Ishikawa (cell line): Measurements from ENCODE around the gene FTO.

Experiments used
- CEBPB ChIP-seq: IDR thresholded peaks from 2 replicates; pipeline ENCODE4 v1.6.1; 2012
- CREB1 ChIP-seq: IDR thresholded peaks from 2 replicates; pipeline ENCODE4 v1.6.1; 2012; ENCODE audit warnings: low read depth
- EGR1 ChIP-seq: IDR thresholded peaks from 2 replicates; pipeline ENCODE4 v1.6.1; 2012
- EP300 ChIP-seq: IDR thresholded peaks from 2 replicates; pipeline ENCODE4 v1.6.1; 2012; ENCODE audit warnings: borderline replicate concordance
- FOXM1 ChIP-seq: IDR thresholded peaks from 2 replicates; pipeline ENCODE4 v1.6.1; 2012; ENCODE audit warnings: low read depth, borderline replicate concordance
- MAX ChIP-seq: IDR thresholded peaks from 2 replicates; pipeline ENCODE4 v1.6.1; 2012
- NFIC ChIP-seq: IDR thresholded peaks from 2 replicates; pipeline ENCODE4 v1.6.1; 2012
- RAD21 ChIP-seq: IDR thresholded peaks from 2 replicates; pipeline ENCODE4 v1.6.1; 2012; ENCODE audit warnings: low read depth
- REST ChIP-seq: IDR thresholded peaks from 2 replicates; pipeline ENCODE4 v1.6.1; 2012; ENCODE audit warnings: low read depth, mild to moderate bottlenecking
- TAF1 ChIP-seq: IDR thresholded peaks from 2 replicates; pipeline ENCODE4 v1.6.1; 2012; ENCODE audit warnings: low read depth, mild to moderate bottlenecking
- TCF12 ChIP-seq: IDR thresholded peaks from 2 replicates; pipeline ENCODE4 v1.6.1; 2012; ENCODE audit warnings: low read depth
- TEAD4 ChIP-seq: IDR thresholded peaks from 2 replicates; pipeline ENCODE4 v1.6.1; 2012
- USF1 ChIP-seq: IDR thresholded peaks from 2 replicates; pipeline ENCODE4 v1.6.1; 2012
- YY1 ChIP-seq: IDR thresholded peaks from 2 replicates; pipeline ENCODE4 v1.6.1; 2012; ENCODE audit warnings: low read depth
- ZBTB7A ChIP-seq: IDR thresholded peaks from 2 replicates; pipeline ENCODE4 v1.6.1; 2012; ENCODE audit warnings: low read depth

Gene FTO

GRCh38 chr16:53988136-53988535, 284.2 kb downstream of the FTO start:
- TF ChIP-seq NFIC (no peak), YY1 (no peak), FOXM1 (no peak), USF1 (no peak), TAF1 (no peak), MAX (no peak), EP300 (no peak), EGR1 (no peak), REST (no peak), CEBPB (no peak), RAD21 (no peak), CREB1 (no peak), ZBTB7A (no peak), TEAD4 (no peak), TCF12 (no peak)

- TF ChIP-seq USF1 (no peak), CREB1 (no peak), MAX (no peak), EP300 (no peak), REST (no peak), YY1 (no peak), FOXM1 (no peak), EGR1 (no peak), TAF1 (no peak), RAD21 (no peak), TCF12 (no peak)
These were observed 285.6 kb downstream of the FTO start for GRCh38 chr16:53989597-53989996.

GRCh38 chr16:53991754-53992378, 287.9 kb downstream of the FTO start:
- TF ChIP-seq CEBPB (no peak), CREB1 (no peak), ZBTB7A (no peak), TEAD4 (no peak), EGR1 (no peak), TAF1 (no peak), USF1 (no peak), TCF12 (no peak), YY1 (no peak)

GRCh38 chr16:53995378-53995777, 291.4 kb downstream of the FTO start:
- no peak for TF ChIP-seq TEAD4
- no peak for TF ChIP-seq TCF12
- TF ChIP-seq REST, result no peak
- no peak for TF ChIP-seq CEBPB
- no peak for TF ChIP-seq EP300
- TF ChIP-seq ZBTB7A, result no peak
- no peak for TF ChIP-seq YY1
- no peak for TF ChIP-seq USF1
